ENCODE results near the gene NGFR. TPM values are rescaled to one million over a fixed set of nuclear protein-coding genes. Genes with fewer than 3 reads are reported as not detected.

The NGFR gene
- total and polyA plus RNA-seq, 9 of the 15 experiments (the other 6 are each of a cell fraction or from before 2014, with no cell fraction given): 0.07 to 0.23 (median 0.13) TPM; not detected in 4

GRCh38 chr17:49530118-49530517 lies 35.0 kb downstream of the NGFR start:
- Histone ChIP-seq H3K36me3 (ENCODE audit: control insufficient read depth, insufficient read depth, low read length) (no peaks in the 10 kb centered on the region), H2AFZ (ENCODE audit: low read depth, low read length) (no peak overlapping the region), H3K27me3 (ENCODE audit: control insufficient read depth in 2 of 2, insufficient read depth in 2 of 2, low read length in 2 of 2) (peaks cover 43 to 52% of the 10 kb centered on the region in 2 experiments), H3K9ac (ENCODE audit: insufficient read depth in 1 of 2, low read depth in 2 of 2, low read length in 2 of 2) (no peak overlapping the region), H3K9me1 (ENCODE audit: control insufficient read depth, insufficient read depth, low read length) (no peaks in the 10 kb centered on the region), H3K79me2 (ENCODE audit: control insufficient read depth, insufficient read depth, low read length) (no peaks in the 10 kb centered on the region), H4K20me1 (replicated peaks; ENCODE audit: control insufficient read depth, insufficient read depth, low read length) (no peaks in the 10 kb centered on the region), H3K4me1 (replicated peaks in 1 of 2; ENCODE audit: control insufficient read depth in 2 of 2, insufficient read depth in 2 of 2, low read length in 2 of 2) (no peaks in the 10 kb centered on the region), H3K4me3 (no peak overlapping the region), H3K27ac (ENCODE audit: extremely low read depth, low read depth, low read length) (no peak overlapping the region), H3K9me3 (replicated peaks; ENCODE audit: control insufficient read depth, insufficient read depth, low read depth, low read length) (no peaks in the 10 kb centered on the region), H3K4me2 (ENCODE audit: insufficient read depth, low read length) (no peak overlapping the region)
- BruUV-seq (replicated peaks): no TSS peak
- DNase-seq (ENCODE audit: extremely low read depth in 1 of 4, low spot score in 3 of 4) (no peak), FAIRE-seq (no peak), ATAC-seq (no peak)
- CTCF ChIA-PET (ENCODE audit: low intra/inter-chr PET ratio): interaction anchor here (0.6 kb wide), 1 partner anchor 34 kb away, joined by 4 read pairs; no protein-coding TSS in a partner anchor
- TF ChIP-seq, protein P1, sequence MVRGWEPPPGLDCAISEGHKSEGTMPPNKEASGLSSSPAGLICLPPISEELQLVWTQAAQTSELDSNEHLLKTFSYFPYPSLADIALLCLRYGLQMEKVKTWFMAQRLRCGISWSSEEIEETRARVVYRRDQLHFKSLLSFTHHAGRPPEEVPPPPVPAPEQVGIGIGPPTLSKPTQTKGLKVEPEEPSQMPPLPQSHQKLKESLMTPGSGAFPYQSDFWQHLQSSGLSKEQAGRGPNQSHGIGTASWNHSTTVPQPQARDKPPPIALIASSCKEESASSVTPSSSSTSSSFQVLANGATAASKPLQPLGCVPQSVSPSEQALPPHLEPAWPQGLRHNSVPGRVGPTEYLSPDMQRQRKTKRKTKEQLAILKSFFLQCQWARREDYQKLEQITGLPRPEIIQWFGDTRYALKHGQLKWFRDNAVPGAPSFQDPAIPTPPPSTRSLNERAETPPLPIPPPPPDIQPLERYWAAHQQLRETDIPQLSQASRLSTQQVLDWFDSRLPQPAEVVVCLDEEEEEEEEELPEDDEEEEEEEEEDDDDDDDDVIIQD (CRISPR knock-in tag; IDR thresholded peaks at IDR 0.05): no peak
- TF ChIP-seq DDX20 (tag; IDR thresholded peaks at IDR 0.05; ENCODE audit: low read depth) (no peak), ETV6 (IDR thresholded peaks at IDR 0.05; ENCODE audit: borderline replicate concordance in 1 of 2, low read depth in 2 of 2, low read length in 1 of 2) (no peak), ETV6 (CRISPR knock-in tag; IDR thresholded peaks at IDR 0.05; ENCODE audit: borderline replicate concordance) (no peak), EP300 (IDR thresholded peaks at IDR 0.05; ENCODE audit: low read length) (no peak), NONO (IDR thresholded peaks at IDR 0.05; ENCODE audit: low read depth in 2 of 2, low read length in 1 of 2) (no peak), ZNF583 (CRISPR knock-in tag; IDR thresholded peaks at IDR 0.05) (no peak), STAG1 (CRISPR knock-in tag; IDR thresholded peaks at IDR 0.05; ENCODE audit: borderline replicate concordance) (no peak), CHCHD3 (CRISPR knock-in tag; IDR thresholded peaks at IDR 0.05) (no peak), CREB1 (IDR thresholded peaks at IDR 0.05) (no peak), CREB1 (CRISPR knock-in tag; IDR thresholded peaks at IDR 0.05) (no peak), GABPB2 (CRISPR knock-in tag; conservative IDR thresholded peaks at IDR 0.05) (no peak), ZNF134 (CRISPR knock-in tag; conservative IDR thresholded peaks at IDR 0.05) (no peak), SRSF1 (IDR thresholded peaks at IDR 0.05; ENCODE audit: low read depth, low read length) (no peak), ZNF830 (CRISPR knock-in tag; IDR thresholded peaks at IDR 0.05) (no peak), KDM2B (CRISPR knock-in tag; IDR thresholded peaks at IDR 0.05) (no peak), POU5F1 (IDR thresholded peaks at IDR 0.05; ENCODE audit: borderline replicate concordance, low read depth, low read length, partially characterized antibody) (no peak), ZNF184 (CRISPR knock-in tag; IDR thresholded peaks at IDR 0.05) (no peak)
- TF ChIP-seq, protein P2, sequence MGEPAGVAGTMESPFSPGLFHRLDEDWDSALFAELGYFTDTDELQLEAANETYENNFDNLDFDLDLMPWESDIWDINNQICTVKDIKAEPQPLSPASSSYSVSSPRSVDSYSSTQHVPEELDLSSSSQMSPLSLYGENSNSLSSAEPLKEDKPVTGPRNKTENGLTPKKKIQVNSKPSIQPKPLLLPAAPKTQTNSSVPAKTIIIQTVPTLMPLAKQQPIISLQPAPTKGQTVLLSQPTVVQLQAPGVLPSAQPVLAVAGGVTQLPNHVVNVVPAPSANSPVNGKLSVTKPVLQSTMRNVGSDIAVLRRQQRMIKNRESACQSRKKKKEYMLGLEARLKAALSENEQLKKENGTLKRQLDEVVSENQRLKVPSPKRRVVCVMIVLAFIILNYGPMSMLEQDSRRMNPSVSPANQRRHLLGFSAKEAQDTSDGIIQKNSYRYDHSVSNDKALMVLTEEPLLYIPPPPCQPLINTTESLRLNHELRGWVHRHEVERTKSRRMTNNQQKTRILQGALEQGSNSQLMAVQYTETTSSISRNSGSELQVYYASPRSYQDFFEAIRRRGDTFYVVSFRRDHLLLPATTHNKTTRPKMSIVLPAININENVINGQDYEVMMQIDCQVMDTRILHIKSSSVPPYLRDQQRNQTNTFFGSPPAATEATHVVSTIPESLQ (CRISPR knock-in tag; IDR thresholded peaks at IDR 0.05): no peak
- POLR2A ChIA-PET: interaction anchor here (1.1 kb wide), 1 partner anchor 10 kb away, joined by 3 read pairs; no protein-coding TSS in a partner anchor
- intact Hi-C loops (cut with micrococcal nuclease): no loop called here
- in situ Hi-C loops (cut with MboI): no loop called here
- WGBS (ENCODE audit: insufficient coverage, low coverage, missing lambda C conversion rate): 0% methylated on average over 1 of the region's 1 CpG
